GM12801 (cell line): ENCODE data around the gene PRKD3.

Experiments used
- CTCF ChIP-seq: IDR thresholded peaks from one replicate; pipeline ENCODE4 v1.5.1; 2011; ENCODE audit warnings: control low read depth; ENCODE audit not compliant: insufficient read length; ENCODE audit errors: extremely low read depth

Gene PRKD3

GRCh38 chr2:37291680-37292079 is 33.0 kb downstream of the PRKD3 start:
- TF ChIP-seq CTCF: no peak

GRCh38 chr2:37287966-37288365 is 36.7 kb downstream of the PRKD3 start:
- TF ChIP-seq CTCF: no peak

- TF ChIP-seq CTCF: no peak
These were observed 40.3 kb downstream of the PRKD3 start for GRCh38 chr2:37284381-37284780.

GRCh38 chr2:37283207-37283606 is 41.4 kb downstream of the PRKD3 start:
- TF ChIP-seq CTCF: no peak

- TF ChIP-seq CTCF: no peak
These were observed 41.9 kb downstream of the PRKD3 start for GRCh38 chr2:37282746-37283145.

- no peak for TF ChIP-seq CTCF
These were observed 42.7 kb downstream of the PRKD3 start for GRCh38 chr2:37281916-37282315.

- no peak for TF ChIP-seq CTCF
These were observed 48.3 kb downstream of the PRKD3 start for GRCh38 chr2:37276291-37276690.
